ENCODE data around the gene SLC22A3.

GRCh38 chr6:160303806-160304205 is 44.4 kb upstream of the SLC22A3 start:
- TF ChIP-seq CTCF (IDR thresholded peaks at IDR 0.05) (no peak), ZNF512 (CRISPR knock-in tag; IDR thresholded peaks at IDR 0.05; ENCODE audit: borderline replicate concordance) (no peak), E2F4 (CRISPR knock-in tag; IDR thresholded peaks at IDR 0.05; ENCODE audit: borderline replicate concordance, low read depth) (no peak), SP1 (CRISPR knock-in tag; conservative IDR thresholded peaks at IDR 0.05) (no peak), PRDM15 (CRISPR knock-in tag; IDR thresholded peaks at IDR 0.05) (no peak), ZSCAN18 (CRISPR knock-in tag; IDR thresholded peaks at IDR 0.05) (no peak), ZNF532 (CRISPR knock-in tag; IDR thresholded peaks at IDR 0.05; ENCODE audit: borderline replicate concordance) (no peak), MLX (CRISPR knock-in tag; IDR thresholded peaks at IDR 0.05) (no peak), TEAD4 (CRISPR knock-in tag; IDR thresholded peaks at IDR 0.05) (no peak), AFF4 (CRISPR knock-in tag; IDR thresholded peaks at IDR 0.05; ENCODE audit: borderline replicate concordance) (no peak)

Data from WTC11 (cell line).